Stimulated activated CD4-positive, alpha-beta T cell treated with anti-CD3 and anti-CD28 coated beads, Interleukin-12 subunit alpha, Interleukin-12 subunit beta, amount 100 ng/mL, for 24 hours (primary cell): ENCODE results near the gene SLC25A1.
A peak's percentile ranks its signal among the peaks of the same experiment; 100 is the strongest.

Source experiments
- DNase-seq, 2 experiments: peaks; one replicate each; pipeline ENCODE4 v3.0.0-alpha.2; 2020; ENCODE audit warnings: low read depth in 2 of 2

Gene SLC25A1

DNA sequence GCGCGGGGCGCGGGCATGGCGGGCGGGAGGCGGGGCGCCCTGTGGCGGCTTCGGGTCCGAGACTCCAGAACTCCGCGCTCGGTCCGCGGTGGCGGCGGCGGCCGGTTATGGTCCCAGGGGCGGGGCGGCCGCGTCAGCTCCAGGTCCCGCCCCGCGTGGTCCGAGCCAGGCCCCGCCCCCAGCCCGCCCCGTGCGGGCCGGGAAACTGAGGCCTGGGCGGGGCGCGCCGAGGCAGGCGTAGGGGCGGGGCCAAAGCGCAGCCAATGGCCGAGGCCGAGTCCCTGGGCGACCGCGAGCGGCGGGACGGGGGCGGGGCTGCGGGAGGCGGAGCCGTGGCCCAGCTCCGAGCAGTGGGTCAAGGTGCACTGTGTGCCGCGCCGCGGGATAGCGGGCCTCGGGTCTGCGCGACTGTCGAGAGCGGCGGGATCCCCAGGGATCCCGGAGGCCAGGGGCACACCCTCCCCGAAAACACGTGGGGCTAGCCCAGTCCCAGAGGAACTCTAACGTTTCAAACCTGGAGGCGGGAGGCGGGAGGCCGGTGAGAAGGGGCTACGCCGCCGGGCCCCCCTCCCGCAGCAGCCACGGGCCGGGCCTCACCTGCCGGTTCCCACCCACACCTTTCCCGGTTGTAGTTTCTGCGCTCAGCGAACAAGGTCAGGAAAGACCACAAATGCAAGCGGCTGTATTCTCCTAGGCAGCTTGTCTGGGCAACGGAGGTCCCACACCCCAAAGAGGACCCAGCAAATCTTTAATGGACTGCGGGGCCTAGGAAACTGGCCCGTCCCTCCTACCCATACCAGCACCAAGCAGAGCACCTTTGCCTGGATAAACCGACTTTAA, at the start of gene SLC25A1:
SLC25A1 (minus strand) TSS at position 80 of the 840 bp plus-strand sequence; CDS start at position 17, 63 bp downstream.
- DNase-seq = peak; percentile 71 to 90

- no peak for DNase-seq
Observed at GRCh38 chr22:19228179-19228578, 49.6 kb upstream of the SLC25A1 start.

GRCh38 chr22:19226428-19226827, 47.9 kb upstream of the SLC25A1 start:
- DNase-seq = no peak

GRCh38 chr22:19225560-19225959, 47.0 kb upstream of the SLC25A1 start:
- no peak for DNase-seq

- no peak for DNase-seq
Observed at GRCh38 chr22:19224985-19225384, 46.4 kb upstream of the SLC25A1 start.

- DNase-seq = no peak
Observed at GRCh38 chr22:19224557-19224956, 46.0 kb upstream of the SLC25A1 start.

DNA sequence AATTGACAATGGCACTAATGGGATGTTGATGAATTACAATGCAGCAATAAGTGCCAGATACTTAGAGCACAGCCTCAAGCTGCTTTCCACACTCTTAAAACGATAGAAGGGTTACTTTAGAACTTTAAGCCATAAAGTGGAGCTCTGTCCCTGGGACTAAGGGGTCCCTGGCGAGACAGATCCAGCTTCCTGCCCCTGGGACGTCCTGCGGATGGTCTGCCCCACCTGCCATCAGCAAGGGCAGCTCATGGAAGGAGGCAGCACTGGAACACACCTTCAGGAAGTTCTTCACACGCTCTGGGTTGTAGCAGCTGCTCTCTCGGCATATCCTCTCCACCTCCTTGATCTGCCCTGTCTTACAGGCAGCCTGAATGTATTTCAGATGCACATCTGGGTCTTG, 45.1 kb upstream of the SLC25A1 start:
- DNase-seq = no peak

DNA sequence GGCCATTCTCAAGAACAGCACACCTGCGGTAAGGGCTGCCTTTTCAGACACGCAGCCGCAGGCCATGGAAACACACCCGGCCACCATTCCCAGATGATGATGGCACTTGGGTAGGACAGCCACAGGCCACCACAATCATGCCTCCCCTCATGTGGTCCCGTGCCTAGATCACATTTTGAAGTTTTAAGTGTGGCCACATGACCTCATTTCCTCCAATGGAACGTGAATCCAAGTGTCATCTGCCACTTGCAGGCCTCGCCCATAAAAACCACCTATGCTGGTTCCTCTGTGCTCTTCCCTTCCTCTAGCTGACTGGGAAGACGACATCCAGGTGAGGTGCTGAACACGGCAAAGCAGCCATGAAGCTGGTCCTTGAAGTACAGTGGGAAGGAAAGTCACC, 44.6 kb upstream of the SLC25A1 start:
- DNase-seq = no peak

DNA sequence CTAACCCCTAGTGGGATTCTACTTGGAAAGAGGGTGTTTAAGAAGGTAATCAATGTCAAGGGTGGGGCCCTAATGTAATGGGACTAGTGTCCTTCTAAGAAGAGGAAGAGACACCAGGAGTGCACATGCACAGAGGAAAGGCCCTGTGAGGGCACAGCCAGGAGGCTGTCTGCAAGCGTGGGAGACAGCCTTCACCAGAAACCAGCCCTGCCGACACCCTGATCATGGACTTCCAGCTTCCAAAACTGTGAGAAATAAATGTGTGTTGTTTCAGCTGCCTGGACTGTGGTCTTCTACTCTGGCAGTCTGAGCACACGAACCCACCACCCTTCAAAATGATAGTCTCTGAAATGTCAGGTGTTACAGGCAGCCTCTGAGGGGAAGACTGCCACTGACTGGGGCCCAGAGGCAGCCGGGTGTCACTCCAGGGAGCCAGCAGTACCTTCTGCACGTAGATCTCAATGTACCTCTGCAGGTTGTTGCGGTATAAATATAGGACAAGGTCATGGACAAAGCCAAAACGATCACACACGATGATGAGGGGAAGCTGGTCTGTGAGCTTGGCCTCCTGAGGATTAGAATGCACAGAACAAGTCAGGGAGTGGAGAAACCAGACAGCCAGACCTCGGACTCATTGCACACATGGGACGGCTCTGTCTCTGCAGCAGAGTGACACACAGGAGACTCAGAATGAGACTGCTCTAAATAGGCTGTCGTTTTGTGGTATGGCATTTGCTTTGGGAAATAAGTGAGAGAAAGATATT, 43.9 kb upstream of the SLC25A1 start:
- no peak for DNase-seq

DNA sequence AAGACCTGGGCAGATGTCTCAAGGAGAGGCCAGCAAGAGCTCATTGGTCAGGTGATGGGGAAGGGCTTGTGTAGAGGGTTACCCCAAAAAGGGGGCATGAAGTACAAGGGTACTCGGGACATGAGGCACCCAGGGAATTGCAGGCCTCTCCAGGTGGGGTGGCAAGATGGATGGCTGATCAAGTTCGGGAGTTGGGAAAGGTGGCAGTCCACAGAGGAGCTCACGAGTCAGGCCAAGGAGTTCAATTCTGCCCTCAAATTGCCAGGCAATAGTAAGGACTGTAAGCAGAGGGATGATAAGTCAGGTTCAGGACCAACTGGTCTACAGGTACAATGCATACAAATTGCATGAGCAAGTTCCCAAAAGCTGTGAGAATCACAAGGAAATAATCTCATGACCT, 42.3 kb upstream of the SLC25A1 start:
- DNase-seq = no peak

DNA sequence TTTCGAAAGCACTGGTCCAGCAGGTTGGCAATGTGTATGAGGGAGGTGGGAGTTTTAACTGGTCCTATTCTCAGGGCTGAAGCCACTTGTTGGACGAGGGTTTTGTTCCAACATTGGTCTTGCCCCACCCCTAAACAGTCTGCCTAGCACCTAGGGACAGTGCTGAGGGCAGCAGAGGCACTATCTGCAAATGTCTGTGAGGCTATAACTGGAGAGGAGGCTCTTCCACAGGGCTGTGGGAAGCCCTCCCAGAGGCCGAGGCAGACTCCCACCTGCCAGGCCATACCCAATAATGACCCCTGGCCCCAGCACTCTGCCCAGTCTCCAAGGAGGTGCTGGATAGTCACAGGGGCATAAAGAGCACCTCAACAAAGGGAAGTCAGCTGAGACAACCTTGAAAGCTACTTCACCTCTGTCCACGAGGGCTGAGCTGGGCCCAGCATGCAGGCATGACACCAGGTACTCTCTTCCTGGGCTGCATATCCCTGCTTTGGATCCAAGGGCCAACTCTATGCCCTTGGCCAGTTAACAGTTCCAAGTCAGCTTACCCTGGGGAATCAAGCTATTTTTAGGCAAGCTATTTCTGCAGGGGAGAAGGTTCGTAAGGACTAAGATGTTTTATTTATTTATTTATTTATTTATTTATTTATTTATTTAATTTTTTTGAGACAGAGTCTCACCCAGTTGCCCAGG, 40.2 kb upstream of the SLC25A1 start:
- no peak for DNase-seq

DNA sequence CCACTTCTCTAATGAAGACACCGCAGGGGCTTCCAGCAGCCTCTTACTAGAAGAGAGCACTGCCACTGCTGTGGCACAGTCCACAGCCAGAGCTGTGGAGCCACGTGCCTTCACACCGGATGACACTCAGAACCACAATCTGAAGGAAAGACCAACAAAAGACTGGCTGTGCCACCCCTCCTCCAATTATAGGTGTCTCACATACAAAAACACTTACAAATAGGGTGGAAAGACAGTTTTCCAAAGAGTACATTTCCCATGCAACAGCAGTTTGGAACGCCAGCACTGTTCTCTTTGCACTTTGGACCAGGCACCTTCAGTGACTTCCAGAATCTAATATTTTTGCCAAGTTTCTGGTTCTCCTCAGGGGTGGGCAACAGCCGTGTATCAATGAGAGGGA, 38.0 kb upstream of the SLC25A1 start:
- no peak for DNase-seq

DNA sequence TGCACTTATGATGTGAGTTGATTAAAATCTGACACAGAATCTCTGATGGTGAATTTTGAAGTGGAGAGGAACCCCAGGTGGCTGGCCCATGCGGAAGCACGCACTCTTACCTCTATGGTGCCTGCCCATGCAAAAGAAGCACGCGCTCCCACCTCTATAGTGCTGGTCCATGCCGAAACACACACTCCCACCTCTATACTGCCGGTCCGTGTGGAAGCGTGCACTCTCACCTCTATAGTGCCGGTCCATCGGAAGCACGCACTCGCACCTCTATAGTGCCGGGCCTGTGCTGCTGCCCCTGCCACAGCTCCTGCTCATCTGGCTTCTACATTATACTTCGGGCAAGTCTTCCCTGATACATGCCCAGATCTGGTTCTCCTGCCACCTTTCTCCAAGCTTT, 36.8 kb upstream of the SLC25A1 start:
- DNase-seq = no peak

GRCh38 chr22:19214078-19214473, 35.5 kb upstream of the SLC25A1 start:
- no peak for DNase-seq

DNA sequence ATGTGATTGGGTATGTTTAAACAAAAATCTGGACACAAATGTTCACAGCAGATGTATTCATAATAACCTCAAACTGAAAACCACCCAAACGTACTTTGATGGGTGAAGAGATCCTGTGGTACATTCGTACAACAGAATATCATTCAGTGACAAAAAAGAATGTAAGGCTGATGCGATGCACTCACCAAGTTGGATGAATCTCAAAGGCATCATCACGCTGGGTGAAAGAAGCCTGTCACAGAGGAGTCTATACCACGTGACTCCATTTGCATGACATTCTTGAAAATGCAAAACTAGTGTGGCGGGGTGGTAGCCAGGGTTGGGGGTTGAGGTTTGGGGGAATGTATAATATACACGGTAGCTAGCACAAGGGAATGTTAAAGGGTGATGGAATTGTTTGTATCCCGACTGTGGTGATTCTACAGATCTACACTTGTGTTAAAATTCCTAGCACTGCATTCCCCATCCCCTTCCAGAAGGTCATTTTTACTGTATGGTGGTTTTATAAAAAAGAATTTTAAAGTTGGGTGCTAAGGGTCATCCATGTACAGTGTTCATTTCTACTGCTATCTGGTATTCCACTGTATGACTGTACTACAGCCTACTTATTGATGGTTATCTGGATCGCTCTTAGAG, 35.0 kb upstream of the SLC25A1 start:
- DNase-seq = no peak

- no peak for DNase-seq
Observed at GRCh38 chr22:19213001-19213400, 34.5 kb upstream of the SLC25A1 start.

DNA sequence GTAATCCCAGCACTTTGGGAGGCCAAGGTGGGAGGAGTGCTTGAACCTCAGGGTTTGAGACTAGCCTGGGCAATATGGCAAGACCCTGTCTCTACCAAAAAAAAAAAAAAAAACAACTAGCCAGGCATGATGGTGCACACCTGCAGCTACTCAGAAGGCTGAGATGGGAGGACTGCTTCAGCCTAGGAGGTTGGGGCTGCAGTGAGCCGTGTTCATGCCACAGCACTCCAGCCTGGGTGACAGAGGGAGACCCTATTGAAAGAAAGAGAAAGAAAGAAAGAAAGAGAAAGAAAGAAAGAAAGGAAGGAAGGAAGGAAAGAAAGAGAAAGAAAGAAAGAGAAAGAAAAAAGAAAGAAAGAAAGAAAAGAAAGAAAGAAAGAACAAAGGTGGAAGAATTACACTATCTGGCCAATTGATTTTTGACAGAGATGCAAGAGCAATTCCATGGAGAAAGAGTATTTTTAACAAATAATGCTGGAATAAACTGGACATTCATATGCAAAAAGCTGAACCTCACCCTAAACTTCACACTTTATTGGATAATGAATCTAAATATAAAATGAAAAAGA, 33.9 kb upstream of the SLC25A1 start:
- no peak for DNase-seq

GRCh38 chr22:19210188-19210587, 31.7 kb upstream of the SLC25A1 start:
- no peak for DNase-seq

DNA sequence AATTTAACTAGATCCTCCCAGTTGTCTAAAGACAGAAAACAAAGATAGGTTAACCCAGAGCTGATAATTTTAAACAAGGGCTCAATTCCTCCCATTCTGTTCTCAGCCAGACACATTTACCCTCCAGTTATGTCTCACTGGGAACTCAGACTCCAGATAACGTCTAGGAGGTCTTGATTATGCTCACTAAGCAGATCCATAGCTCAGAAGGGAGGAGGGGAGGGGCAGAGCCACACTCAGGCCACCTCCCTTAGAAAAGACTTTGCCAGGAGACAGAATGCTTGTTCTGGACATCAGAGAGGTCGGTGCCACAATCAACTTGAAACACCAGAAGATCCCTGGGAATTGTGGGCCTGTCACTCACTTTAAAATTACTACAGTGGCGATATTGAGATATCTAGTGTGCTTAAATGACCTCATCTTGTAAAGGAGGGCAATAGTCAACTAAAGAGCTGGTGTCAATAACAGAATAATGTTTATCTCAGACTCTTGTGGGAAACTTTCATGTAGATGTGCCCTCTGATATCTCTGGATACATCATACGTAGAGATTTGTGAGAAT, 29.8 kb upstream of the SLC25A1 start:
- DNase-seq = no peak

DNA sequence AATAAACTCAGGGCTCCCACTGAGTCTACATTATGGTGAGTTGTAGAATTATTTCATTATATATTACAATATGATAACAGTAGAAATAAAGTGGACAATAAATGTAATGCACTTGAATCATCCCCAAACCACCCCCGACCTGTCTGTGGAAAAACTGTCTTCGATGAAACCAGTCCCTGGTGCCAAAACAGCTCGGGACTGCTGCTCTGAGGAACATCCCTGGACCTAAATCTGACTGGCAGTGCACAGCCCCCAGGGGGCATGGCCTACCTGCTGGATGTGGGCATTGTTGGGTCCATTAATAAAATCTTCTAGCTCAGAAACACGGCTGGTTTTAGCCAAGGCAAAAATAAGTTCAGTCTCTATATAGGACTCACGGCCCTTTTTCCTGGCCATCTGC, 29.3 kb upstream of the SLC25A1 start:
- DNase-seq = no peak

GRCh38 chr22:19207401-19207808, 28.9 kb upstream of the SLC25A1 start:
- DNase-seq = no peak
